Retinal pigment epithelial cell (primary cell): Measurements from ENCODE around the gene PAX3.

ENCODE experiments used
- DNase-seq: peaks from one replicate; pipeline ENCODE4 v3.0.0-alpha.2; 2010; ENCODE audit warnings: low read depth
- H3K4me3 ChIP-seq: 2 replicates; pipeline ENCODE4 v1.5.1; 2011; ENCODE audit warnings: mild to moderate bottlenecking, low read length, control low read depth, moderate library complexity
- TF ChIP-seq, protein P1 (sequence below): conservative IDR thresholded peaks from 2 replicates; pipeline ENCODE4 v1.5.1; 2011; ENCODE audit warnings: low read depth, low read length, control low read depth, inconsistent platforms

The PAX3 gene

DNA sequence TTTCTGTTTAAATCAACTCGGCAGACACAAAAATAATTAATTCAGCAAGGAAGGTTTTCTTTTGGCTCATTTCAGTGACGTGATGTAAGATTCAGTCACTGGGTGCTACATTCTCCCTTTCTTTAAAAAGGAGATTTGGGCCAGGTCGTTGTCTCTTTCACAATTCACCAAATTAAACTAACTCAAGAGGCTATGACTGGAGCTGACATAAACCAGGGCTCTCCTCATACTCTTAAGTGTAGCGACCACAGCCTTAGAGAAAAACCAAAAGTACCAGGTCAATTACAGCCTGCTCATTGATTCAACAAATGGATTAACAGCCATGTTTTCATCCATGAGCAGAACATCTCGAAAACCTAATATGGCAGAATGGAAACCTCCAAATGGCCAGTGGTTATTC lies 85.7 kb downstream of the PAX3 start:
- no peak for DNase-seq
- TF ChIP-seq, protein P1, sequence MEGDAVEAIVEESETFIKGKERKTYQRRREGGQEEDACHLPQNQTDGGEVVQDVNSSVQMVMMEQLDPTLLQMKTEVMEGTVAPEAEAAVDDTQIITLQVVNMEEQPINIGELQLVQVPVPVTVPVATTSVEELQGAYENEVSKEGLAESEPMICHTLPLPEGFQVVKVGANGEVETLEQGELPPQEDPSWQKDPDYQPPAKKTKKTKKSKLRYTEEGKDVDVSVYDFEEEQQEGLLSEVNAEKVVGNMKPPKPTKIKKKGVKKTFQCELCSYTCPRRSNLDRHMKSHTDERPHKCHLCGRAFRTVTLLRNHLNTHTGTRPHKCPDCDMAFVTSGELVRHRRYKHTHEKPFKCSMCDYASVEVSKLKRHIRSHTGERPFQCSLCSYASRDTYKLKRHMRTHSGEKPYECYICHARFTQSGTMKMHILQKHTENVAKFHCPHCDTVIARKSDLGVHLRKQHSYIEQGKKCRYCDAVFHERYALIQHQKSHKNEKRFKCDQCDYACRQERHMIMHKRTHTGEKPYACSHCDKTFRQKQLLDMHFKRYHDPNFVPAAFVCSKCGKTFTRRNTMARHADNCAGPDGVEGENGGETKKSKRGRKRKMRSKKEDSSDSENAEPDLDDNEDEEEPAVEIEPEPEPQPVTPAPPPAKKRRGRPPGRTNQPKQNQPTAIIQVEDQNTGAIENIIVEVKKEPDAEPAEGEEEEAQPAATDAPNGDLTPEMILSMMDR = no peak
- no peak overlapping the region for H3K4me3 ChIP-seq

DNA sequence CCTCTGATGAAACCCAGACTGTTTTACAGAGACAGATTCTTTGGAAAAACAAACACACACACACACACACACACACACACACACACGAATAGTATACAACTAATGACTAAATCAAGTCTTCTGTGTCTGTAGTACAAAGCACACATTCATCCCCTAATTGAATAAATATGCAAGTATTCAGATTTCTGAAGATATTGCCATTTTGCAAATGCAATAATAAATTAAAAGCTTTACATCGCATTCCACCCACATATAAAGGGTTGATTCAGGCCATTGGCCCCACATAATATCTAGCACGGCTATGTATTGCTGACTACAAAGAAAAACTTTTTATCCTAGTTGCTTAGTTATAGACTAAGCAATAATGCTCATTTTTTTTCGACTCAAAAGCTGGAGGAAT lies 86.2 kb downstream of the PAX3 start:
- no peak overlapping the region for H3K4me3 ChIP-seq
- no peak for DNase-seq
- TF ChIP-seq, protein P1 = no peak

DNA sequence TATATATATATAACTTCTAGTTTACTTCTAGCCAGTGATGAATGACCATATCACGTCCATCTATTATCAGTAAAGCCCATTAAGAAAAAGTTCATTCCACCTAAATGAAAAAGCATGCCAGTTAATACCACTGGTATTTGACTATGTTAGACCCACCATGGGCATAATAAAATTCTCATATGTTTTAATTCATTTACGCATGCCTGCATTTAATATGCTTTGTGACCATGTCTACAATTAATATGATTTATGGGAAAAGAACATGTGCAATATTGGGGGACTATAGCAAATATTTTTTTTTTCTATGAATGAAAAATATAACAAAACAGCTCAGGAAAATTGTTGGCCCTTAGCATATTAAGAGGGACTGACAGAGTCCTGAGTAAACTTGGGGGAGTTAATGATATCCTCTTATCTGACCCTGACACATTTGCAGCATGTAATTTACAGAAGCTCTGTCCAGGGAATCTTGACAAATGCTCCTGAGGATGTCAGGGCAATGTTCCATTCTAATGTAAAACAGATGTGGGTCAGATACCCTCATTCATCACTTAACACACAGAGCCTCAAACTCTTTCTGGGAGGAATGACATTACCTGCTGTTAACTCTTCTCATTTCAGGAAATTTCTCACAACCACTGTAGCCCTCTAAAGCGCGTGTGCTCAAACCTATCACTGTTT lies 90.6 kb downstream of the PAX3 start:
- H3K4me3 ChIP-seq = no peak overlapping the region
- TF ChIP-seq, protein P1 = no peak
- DNase-seq = no peak

DNA sequence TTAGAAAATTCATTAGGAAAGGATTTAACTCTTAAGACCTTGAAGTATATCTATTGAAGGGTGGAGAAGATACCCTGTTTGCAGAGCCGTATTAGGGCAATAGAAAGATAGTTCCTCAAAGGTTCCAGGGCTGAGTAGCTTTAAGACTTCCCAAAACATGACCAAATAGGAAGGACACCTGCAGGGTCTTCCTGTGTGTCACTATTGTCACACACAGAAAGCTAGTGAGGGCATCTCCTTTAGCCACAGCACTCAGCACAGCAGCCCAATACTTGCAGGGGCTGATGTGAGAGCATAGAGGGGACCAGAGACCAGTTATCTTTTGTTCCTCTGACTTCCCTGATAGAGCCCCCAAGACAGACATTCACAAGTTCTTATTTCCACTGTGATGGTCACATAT lies 93.7 kb downstream of the PAX3 start:
- no peak overlapping the region for H3K4me3 ChIP-seq
- TF ChIP-seq, protein P1 = no peak
- DNase-seq = no peak

DNA sequence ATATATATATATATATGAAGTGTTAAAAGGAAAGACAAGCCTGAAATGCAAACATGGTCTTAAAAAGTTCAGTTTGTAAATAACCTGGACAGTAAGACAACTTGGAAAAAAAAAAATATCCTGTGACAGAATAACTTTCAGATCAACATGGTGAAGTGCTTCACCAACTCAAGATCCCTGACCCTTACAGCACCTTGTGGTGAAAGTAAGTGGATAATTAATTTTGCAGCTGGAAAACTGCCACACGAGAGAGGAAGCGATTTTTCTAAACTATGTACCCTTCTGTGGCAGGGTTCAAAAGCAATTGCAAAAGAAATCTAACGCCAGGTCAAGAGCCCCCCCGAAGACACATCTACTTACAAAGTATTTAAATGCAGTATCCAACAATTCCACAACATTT lies 95.8 kb downstream of the PAX3 start:
- TF ChIP-seq, protein P1 = no peak
- H3K4me3 ChIP-seq = no peak overlapping the region
- DNase-seq = no peak

DNA sequence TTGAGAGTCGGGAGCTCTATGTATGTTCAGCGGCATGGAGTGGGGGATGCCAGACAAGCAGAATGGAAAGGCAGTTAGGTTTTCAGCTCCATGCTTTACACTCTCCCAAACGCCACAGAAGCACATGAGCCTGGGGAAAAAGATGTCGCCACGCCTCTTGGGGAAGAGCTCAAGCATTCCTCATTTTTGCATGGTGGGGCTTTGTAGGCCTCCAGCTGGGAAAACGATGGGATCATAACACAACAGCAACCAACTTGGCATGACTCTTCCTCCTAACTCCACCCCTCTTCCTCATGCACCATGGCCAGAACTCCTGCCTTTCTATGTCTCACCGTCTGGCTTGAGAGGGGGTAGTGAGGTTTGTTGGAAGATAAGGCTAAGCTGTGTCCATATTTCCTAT lies 102.6 kb downstream of the PAX3 start:
- H3K4me3 ChIP-seq = no peak overlapping the region
- no peak for DNase-seq
- TF ChIP-seq, protein P1 = no peak

DNA sequence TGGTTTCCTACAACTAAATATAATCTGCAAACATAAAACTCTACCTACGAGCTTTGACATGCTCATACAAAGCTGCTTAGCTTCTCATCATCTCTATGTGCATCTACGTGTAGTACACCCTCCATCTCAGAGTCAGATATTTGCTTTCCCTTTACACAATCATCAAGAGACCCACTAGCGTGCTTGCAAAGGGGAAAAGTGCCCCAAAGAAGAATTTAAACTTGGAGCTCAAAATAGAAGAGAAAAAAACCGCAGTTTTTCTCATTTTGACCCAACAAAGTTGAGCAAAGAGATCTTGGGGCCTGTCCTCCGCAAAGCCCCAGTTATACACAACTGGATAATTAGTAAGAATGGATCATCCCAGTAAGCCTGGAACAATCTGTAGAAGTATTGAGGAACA lies 104.1 kb downstream of the PAX3 start:
- DNase-seq = no peak
- TF ChIP-seq, protein P1 = no peak
- H3K4me3 ChIP-seq = no peak overlapping the region
